Activated T-cell treated with anti-CD3 and anti-CD28 coated beads for 48 hours (primary cell): ENCODE data around the gene EVC.
"Not testable (repeated sequence)": the region's sequence is repeated elsewhere in the genome, so short reads cannot be mapped to it uniquely, and the experiment has no call there.

Source experiments
- DNase-seq: peaks from one replicate; pipeline ENCODE4 v3.0.0-alpha.2; 2020; ENCODE audit warnings: low read depth

Gene EVC

DNA sequence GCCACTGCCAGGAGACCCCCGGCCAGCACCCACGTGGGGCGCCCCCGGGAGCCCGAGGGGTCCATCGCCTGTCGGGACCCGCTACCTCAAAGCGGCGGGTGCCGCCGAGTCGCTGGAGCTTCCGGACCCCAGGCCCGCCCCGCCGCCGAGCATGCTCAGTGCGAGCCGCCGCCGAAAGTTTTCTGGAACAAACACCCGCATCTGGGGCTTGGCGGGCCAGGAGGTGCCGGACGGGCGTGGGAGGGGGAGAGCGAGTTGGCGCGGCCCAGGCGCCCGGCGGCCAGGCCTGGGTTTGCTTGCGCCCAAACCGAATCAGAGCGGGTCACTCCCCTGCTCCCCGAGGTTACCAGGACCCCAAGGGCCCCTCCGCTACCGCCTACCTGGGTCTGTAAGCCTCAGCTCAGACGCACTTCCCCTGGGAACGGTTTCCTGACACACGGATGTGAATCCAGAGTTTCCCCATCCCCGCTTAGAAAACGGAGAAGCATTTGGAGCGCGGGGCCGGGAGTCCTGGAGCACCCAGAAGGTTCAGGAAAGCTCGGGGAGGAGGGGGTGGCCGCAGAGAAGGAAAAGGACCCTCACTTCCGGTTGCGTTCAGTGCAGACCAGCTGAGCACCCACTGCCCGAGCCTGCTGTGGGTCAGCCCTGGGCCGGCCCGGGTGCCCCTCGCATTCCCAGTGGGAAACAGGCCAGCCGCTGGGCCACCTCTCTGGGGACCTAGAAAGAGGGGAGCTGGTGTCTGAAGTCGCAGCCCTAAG, 2.4 kb upstream of the EVC start, which contains the start of gene EVC2:
TSS of gene EVC2 (minus strand) at position 111 of the 758 bp plus-strand sequence. CDS start at position 65, 46 bp downstream.
- DNase-seq, result peak; percentile 25

DNA sequence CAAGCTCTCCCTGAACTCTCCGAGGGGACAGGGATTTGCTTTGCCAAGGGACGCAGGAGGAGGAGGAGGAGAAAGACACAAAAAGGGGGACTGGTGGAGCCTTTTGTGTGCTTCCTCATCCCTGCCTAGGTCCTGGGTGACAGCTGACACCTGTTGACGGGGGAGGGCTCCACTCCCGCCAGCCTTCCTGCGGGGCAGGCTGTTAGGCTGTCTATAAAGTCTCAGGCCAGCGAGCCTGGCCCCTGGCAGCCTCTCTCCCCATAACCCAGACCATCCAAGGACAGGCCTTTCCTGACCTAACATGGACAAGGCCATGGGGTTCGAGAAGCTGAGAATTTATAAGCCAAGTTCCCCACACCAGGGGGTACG, 1.8 kb upstream of the EVC start:
- DNase-seq, result no peak

DNA sequence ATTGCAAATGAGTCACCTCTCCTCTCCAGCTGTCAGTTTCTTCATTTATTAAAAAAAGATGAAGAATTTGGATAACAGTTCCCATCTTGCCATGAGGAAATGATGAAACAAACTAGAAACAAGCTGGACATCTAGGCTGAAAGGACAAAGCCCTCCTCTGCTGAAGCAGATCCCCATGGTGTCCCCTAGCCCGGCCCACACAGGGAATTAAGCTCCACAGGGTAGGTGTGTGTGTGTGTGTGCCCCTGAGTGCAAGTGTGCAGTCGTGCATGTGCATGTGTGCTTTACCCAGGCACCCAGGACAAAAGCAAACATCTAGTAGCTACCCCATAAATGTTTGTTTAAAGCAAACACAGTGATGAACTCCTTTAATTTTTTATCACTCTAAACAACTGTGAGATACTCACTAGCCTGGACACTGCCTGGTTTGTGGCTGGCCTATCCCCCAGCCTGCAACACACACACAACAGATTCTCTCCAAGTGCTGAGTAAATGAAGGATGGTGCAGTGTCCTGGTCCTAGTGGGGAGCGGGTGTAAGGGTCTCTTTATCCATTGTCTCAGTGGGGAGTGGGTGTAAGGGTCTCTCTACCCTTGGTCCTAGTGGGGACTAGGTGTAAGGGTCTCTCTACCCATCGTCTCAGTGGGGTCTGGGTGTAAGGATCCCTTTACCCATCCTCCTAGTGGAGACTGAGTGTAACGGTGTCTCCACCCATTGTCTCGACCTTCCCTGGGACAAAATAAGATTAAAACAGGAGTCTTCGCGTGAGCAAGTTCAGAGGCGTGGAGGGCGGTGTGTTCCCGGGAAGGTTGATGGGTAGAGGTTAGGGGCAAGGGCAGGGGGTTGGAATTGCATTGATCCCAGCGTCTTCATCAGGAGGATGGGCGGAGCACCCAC, 688 bp upstream of the EVC start:
- no peak for DNase-seq

DNA sequence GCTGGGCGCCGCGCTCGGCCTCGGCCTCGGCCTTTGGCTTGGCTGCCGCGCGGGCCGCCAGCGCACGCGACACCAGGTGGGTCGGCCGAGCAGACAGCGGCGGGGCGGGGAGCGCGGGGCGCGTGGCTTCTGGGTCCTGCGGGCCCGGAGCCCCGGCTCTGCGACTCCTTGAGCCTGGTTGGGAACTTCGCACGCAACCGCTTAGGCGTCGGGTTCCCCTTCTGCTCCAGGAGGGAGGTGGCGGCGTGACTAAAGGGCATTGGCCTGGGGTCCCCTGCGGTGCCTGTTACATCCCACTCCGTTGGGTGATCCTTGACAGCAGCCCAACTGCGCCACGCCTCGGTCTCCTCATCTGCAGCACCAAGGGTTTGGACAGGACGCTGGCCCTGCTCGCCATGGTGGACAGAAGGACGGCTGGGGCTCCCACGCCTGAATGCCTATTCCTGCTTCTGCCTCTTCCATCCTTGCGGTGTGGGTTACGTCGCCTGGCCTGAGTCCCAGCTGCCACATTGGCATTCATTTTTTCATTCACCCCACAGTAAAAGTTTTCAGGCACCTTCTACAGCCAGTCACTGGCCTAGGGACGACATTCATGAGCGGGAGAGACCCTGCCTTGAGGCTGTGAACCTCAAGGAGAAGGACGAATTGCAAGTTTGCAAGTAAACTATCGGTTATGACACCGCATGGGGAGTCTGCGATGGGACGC, 631 bp downstream of the EVC start:
- DNase-seq, result no peak

DNA sequence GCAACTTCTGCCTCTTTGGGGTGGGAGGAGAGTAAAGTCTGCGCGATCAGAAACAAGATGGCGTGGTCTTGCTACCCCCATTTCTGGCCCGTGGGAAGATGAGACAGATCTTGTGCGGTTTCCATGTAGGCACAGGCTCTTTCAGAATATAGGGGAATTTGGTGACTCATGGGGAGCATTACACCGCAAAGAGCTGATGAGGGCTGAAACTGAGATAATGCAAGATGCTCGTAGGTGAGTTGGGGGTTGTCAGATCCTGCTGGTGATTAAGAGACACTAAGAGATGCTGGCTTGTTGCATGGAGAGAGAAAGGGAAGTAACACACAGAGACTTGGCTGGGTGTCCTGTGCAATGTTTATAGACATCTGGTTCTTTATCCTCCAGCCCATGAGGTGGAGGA, 1.5 kb downstream of the EVC start:
- DNase-seq, result peak; percentile 8

DNA sequence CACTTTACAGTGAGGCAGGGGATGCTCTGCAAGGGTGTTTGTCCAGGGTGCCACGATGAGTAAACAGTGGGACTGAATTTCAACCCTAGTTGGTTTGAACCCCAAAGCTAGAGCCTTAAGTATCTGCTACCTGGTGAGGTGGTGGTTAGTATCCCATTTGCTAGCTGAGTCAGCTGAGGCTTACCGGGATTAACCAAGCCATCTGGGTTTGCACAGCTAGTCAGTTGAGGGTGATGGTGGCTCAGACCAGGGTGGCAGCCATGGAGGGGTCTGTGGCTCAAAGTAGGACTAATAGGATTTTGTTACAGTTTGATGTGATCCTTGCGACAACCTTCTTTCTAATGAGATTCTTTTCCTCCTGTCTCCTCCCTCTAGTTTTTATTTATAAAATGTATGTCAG, 1.9 kb downstream of the EVC start:
- DNase-seq, result no peak

DNA sequence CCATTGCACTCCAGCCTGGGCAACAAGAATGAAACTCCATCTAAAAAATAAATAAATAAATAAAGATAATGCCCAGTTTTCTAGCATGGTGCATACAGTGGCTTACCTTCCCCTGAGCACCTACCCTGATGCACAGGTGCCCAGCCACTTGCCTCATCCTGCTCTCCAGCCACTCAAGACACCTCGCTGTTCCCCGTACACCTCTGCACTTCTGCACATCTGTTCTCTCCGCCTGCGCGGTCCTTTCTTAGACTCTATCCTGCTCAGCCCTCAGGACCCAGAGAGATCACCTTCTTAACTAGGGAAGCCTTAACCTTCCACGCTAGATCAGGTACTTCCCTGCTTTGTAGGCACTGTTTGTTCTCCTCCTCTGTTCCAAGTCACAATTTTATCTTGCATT, 2.9 kb downstream of the EVC start:
- DNase-seq, result no peak

DNA sequence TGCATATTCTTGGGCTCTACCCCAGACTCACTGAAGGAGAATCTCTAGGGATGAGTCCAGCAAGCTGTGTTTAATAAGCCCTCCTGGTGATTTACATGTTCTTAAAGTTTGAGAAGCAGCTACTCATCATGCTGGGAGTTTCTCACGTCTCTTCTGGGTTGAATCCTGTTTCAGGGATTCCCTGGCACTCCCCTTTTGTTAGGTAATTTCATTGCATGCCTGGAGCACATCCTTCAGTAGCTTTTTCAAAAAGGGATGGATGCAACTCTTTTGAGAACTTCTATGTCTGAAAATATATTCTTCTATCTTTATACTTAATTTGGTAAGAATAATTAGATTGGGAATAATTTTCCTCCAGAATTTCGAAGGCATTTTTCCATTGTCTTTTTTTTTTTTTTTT, 4.4 kb downstream of the EVC start:
- no peak for DNase-seq

DNA sequence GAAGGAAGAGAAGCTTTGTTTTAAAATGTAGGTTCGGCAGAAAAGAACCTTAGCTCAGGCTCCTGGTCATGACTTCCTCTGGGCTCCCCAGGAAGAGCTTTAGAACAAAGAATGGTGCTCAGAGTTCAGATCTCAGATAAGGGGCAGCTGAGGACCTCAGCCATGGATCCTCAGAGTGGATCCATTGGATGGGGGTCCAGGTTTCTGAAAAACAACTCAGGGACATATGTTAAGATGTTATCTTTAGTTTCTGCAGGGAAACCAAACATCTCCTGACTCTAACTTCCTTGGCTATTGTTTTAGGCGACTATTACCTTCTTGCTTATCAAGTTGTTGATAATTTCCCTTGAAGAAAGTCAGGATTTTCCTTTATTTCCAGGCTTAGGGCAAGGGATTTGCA, 5.4 kb downstream of the EVC start:
- no peak for DNase-seq

DNA sequence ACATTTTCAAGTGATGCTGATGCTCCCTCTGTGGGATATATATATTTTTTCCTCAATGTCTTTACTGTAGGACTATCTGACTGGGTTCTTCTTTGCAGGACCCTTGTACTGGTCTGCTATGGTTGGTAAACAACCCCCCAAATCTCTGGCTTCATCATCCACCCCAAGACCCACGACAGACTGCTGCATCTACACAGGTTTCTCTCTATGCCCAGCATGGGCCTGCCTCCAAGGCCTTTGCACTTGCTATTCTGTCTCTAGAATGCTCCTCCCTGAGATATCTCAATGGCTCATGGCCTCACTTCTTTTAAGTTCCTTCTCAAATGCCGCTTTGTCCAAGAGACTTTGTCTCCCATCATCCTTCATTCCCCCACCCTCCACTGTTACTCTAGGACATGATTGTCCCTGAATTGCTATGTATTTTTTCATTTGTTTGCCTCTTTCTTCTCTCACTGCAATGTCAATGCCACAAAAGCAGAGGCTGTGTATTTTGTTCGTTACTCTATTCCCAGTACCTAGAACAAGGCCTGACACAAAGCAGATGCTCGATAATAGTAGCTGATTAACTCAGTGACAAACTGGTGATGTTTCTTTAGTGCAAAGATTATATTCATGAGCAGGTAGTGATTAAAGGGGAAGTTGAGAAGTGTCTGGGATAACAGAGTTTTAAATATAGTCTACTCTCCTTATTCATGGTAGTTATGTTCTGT, 6.6 kb downstream of the EVC start:
- no peak for DNase-seq

DNA sequence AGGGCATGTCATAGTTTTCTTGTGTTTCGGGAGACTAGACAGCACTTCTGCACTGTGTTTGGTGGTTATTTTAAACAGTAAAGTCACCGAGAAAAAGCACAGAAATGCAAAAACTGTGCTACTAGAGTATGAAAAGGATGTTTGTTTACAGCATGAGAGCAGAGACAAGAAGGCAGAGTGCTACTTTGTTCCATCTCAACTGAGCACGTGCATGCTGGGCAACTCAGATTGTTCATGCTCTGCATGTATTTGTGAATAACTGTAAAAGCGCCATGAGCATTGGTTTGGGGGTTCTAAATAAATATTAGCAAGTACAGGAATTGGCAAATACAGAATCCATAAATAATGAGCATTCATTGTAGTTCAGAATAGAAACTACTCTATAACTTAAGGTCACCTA, 7.4 kb downstream of the EVC start:
- no peak for DNase-seq

DNA sequence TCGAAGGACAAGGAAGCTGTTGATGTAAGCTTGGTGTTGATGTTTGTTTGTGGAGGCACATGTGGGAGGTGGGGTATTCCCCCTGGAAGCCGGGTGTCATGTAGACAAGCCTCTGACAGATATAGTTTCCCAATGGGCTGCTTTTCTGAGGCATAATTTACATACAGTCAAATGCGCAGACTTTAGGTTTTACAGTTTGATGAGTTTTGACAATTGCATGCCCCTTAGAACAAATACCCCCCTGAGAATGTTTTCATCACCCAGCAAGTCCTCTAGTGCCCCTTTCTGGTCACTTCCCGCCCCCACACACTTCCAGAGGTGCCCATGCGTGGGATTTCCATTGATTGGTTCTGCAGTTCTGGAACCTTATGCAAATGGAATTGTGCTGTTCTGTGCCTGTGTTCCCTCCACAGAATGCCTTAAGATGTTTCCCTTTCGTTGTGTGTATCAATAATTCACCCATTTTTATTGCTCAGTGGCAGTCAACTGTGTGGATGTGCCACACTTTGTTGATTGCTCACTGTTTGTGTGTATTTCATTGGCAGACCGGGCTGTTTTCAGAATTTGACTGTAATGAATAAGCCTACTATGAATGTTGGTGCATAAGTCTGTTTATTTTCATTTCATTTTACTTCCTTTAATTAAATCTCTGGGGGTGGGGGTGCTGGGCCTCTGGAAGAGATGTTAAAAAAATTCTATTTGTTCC, 8.5 kb downstream of the EVC start:
- no peak for DNase-seq

DNA sequence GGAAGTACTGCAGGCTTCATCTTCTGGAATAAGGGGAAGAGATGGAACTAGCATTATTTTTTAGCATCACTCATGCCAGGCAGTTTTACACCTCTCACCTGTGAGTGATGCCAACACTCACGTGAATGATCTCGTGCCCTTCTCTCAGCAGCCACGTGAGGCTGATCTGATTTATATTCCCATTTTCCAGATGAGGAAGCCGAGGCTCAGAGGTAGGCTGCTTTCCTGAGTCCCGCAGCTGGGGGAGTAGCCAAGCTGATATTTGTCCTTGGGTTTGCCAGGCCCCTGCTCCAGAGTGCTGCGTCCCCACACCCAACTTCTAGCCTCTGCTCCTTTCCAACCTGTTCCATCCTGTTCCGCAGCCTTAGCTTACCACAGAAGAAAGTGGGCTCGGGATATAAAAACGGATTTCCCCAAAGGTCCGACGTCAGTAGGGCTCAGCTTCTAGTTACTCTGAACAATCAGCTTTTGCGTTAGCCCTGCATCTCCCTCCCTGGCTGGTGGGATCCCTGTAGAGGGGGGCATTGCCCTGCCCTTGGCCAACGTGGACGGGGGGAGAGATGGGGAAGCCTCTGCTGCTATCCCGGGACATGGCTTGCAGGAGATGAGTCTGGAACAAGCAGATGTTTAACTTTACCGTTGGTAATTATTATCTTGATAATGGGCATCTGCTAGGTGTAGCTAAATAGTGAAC, 9.3 kb downstream of the EVC start:
- no peak for DNase-seq

DNA sequence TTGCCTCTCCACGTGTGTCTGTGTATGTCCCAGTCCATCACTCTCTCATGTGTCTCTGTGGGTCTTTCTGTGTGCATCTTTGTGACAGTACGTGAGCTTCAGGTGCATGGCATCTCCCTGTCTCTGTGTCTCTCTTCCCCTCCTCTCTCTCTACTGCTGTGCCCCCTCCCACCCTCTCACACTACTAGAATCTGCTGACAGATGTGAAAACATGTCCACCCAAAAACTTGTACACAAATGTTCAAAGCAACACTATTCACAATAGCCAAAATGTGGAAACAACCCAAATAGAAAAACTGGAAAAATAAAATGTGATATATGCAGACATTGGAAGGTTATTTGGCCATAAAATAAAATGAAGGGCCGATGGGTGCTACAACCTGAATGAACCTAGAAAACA, 10.0 kb downstream of the EVC start:
- no peak for DNase-seq

DNA sequence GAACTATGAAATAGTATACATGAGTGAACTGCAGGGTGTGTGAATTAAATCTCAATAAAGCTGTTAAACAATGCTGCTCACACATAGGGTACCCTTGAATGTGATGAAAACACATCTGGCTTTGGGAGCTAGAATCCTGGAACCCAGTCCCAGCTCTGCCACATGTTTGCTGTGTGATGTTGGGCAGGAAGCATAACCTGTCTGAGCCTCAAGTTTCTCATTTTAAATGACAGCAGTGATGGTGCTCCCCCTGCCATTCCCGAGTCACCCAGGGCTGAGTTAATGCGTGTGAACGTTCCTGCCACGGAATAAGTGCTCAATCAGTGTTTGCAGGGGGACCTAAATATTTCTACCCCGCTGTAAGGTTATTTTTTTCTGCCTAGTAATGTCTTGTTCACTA, 10.9 kb downstream of the EVC start:
- no peak for DNase-seq

DNA sequence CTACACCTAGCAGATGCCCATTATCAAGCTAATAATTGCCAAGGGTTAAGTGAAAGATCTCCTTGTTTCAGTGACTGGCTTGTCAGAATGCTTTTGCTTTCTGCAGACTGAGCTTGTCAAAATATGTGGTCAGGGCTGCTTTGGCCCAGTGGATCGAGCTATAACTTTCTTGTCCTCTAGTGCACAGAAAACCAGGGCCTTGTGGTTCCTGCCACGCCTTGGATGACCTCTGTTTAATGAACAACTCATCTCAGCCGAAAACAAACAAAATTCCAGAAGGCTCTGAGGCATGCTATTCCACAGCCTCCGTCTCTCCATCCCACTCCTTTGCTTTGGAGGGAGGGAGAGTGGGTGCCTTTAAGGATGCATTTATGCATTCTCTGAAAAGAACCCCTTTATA, 11.3 kb downstream of the EVC start:
- DNase-seq, result no peak

DNA sequence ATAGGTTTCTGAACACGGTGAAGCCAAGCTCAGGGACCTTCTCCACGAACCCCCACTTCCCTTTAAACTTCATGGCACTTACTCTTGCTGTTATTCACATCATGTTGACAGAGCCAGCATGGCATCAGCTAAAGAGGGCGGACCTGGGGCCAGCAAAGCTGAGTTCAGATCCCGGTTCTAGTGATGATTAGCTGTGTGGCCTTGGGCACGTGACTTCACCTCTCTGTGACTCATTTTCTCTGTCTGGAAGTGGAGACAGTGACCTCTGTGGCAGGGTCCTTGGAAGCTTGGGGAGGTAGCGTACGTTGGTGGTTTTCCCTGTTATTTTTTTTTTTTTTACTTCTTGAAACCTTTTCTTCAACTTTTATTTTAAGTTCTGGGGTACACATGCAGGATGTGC, 13.4 kb downstream of the EVC start:
- DNase-seq, result no peak

DNA sequence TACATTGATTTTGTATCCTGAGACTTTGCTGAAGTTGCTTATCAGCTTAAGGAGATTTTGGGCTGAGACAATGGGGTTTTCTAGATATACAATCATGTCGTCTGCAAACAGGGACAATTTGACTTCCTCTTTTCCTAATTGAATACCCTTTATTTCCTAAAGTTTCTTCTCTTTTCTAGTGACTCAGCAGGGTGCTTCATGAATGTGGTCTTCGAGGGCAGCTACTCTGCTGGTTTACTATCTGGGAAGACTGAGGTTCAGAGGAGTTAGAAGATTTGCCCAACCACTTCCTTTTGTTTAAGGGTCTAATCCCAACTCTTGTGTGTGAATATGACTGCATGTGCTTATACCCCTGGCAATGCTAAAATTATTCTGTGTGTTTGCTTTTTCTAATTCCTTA, 17.4 kb downstream of the EVC start:
- not testable (repeated sequence) for DNase-seq

DNA sequence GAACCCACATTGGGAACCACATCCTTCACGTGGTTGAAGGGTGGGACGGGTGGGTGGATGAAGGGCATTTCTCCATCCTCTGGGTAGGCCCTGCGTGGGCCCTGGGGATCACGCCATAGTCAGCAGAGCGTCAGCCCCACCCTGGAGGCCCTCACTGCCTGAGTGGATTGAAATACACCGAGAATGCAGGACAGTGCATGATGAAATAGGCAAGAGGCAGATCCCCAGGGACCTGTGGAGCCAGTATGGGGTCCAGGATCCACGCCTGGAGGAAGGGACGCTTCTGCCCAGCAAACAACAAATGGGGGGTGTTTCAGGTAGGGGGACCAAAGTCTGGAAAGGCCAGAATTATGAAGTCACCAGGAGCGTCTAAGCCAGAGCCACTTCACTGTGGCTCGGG, 19.4 kb downstream of the EVC start:
- DNase-seq, result no peak

DNA sequence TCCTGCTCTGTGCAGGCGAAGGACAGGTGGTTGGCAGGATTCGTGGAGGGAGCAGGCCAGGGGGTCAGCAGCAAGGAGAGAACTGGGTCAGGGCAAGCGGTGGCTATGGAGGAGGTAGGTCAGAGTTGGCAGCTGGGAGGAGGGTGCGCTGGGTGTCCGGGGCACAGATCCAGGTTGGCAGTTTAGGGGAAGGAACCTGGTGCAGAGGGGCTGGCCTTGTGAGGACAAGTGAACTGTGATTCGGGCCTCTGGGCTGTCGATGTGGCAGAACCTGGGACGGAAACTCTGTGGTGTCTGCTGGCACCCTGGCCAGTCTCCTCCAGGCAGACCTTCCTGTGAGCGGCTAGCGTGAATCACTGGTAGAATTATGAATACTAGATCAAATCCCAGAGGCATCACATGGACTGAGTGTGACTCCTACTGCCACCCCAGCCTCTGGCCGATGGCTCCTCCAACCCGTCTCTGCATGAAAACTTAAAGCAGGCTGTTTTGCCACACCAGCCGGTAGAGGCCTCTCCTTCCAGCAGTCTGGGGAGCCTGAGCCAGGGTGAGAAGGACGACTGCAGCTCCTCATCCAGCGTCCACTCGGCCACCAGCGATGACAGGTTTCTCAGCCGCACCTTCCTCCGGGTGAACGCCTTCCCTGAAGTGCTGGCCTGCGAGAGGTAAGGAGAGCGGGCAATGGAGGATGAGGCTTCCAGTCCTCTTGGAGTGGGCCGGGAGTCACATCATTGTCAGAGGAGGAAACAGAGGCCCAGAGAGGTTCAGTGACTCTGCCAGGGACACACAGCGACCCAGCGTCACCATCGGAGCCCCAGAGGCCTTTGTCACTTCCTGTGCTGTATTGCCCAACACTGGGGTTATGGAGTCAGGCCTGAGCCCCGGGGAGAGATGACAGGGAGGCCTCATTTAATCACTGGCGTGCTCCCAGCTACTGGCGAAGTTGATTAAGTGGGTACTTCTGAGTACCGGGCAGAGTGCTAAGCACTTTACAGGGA, 20.3 kb downstream of the EVC start:
- no peak for DNase-seq
